LNCaP clone FGC (cell line): Measurements from ENCODE around the gene XRCC6.

Experiments used
- DNase-seq: peaks from one replicate; pipeline ENCODE4 v3.0.0-alpha.2; 2011; ENCODE audit warnings: low read depth
- H3K4me3 ChIP-seq: 2 replicates; pipeline ENCODE4 v1.5.1; 2011; ENCODE audit warnings: mild to moderate bottlenecking, low read depth, low read length, control low read depth
- CTCF ChIP-seq: IDR thresholded peaks from 2 replicates; pipeline ENCODE4 v1.5.1; 2012; ENCODE audit warnings: mild to moderate bottlenecking; ENCODE audit not compliant: control insufficient read depth, insufficient read depth; ENCODE audit errors: extremely low read depth

The XRCC6 gene

DNA sequence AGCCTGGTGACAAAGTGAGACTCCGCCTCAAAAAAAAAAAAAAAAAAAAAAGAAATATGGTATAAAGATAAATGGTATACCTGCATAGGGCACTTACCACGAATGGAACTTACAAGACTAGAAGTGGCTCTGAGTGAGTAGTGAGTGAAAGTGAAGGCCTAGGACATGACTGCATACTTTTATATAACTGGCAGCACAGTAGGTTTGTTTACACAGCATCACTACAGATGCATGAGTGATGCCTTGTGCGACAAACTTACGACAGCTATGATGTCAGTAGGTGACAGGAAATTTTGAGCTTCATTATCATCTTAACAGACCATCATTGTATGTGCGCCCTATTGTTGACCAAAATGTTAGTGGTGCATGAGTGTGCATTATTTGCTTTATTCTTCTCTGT lies 17.7 kb downstream of the XRCC6 start:
- TF ChIP-seq CTCF = no peak
- no peak overlapping the region for H3K4me3 ChIP-seq
- DNase-seq = no peak

DNA sequence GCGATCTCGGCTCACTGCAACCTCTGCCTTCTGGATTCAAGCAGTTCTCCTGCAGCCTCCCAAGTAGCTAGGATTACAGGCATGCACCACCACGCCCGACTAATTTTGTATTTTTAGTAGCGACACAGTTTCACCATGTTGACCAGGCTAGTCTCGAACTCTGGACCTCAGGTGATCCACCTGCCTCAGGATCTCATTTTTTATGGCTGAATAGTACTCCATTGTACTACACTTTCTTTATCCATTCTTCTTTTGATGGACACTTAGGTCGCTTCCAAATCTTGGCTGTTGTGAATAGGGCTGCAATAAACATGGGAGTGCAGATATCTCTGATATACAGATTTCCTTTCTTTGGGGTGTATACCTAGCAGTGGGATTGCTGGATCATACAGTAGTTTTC lies 20.8 kb downstream of the XRCC6 start:
- no peak for DNase-seq
- TF ChIP-seq CTCF = no peak
- no peak overlapping the region for H3K4me3 ChIP-seq

DNA sequence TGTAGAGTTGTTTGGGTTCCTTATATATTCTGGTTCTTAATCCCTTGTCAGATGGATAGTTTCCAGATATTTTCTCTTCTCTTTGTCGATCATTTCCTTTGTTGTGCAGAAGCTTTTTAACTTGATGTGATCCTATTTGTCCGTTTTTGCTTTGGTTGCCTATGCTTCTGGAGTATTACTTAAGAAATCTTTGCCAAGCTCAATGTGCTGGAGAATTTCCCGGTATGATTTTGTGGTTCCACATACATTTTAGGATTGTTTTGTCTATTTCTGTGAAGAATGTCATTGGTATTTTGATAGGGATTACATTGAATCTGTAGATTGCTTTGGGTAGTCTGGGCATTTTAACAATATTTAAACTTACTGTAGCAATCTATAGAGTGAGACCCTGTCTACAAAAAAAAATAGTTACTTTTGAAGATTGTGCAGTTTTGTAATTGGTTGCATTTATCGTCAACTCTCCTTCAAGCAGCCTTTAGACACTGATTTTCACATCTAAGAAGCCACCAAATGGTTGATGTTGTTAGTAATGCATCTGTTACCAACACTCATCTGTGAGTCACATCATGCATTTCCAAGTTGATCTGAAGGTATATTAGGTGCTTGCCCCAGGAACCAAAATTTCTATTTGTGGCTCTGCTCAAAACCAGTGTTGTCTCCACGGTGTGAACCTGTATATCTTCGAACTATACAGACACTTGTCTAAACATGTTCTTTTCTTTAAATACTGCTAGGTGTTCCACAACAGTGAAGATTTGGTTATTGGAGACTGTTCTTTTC lies 21.4 kb downstream of the XRCC6 start:
- no peak overlapping the region for H3K4me3 ChIP-seq
- DNase-seq = no peak
- no peak for TF ChIP-seq CTCF

DNA sequence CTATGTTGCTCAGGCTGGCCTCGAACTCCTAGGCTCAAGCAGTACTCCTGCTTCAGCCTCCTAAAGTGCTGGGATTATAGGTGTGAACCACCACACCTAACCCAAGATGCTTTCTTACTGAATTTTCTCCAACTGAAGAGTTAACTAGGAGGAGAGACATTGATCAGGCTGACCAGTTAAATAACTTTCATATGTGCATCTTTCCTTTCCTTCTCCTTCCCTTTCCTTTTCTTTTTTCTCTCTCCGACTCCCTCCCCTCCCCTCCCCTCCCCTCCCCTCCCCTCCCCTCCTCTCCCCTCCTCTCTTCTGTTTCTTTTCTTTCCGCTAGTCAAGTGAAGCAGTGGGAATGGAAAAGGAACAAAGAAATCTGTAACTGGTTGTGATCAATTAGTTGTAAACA lies 26.7 kb downstream of the XRCC6 start:
- no peak for DNase-seq
- no peak overlapping the region for H3K4me3 ChIP-seq
- TF ChIP-seq CTCF = no peak

DNA sequence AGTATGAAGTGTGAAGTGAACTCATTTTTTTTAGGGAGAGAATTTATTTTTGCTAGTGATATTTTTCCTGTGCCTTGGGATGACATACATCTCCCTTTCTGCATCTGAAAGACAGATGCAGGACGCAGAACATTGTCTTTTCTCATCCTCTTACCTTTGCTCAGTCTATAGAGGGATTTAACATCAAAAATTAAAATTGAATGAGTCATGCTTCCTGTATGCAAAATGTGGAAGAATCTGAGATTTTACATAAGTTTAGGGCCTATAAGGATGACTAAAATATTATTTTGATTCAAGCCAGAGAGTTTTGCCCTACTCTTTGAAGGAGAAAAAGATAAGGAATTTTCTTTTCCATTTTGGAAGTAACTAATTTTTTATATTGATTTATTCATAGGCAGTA lies 27.3 kb downstream of the XRCC6 start:
- TF ChIP-seq CTCF = no peak
- no peak for DNase-seq

GRCh38 chr22:41650229-41650628 lies 29.1 kb downstream of the XRCC6 start:
- no peak overlapping the region for H3K4me3 ChIP-seq
- TF ChIP-seq CTCF = no peak
- no peak for DNase-seq

More for the DNA sequence above, 27.3 kb downstream of the XRCC6 start:
- H3K4me3 ChIP-seq = no peak overlapping the region

GRCh38 chr22:41650821-41651220 lies 29.7 kb downstream of the XRCC6 start:
- no peak overlapping the region for H3K4me3 ChIP-seq
- DNase-seq = no peak
- TF ChIP-seq CTCF = no peak
